Uterus (tissue), 2 donors: Measurements from ENCODE around the gene DNAH6.

Source experiments
- POLR2A ChIP-seq, 2 donors: fragments of 450-650 bp; IDR thresholded peaks; one replicate each; pipeline ENCODE4 v1.6.1; 2016; ENCODE audit warnings: antibody characterized with exemption in 2 of 2, mild to moderate bottlenecking in 1 of 2, moderate library complexity in 1 of 2
- TF ChIP-seq, protein P1 (sequence below), 4 experiments: fragments of 200-600 bp in 2 of 4; fragments of 450-650 bp in 2 of 4; sonication (generic) in 2 of 4; IDR thresholded peaks; one replicate each; pipeline ENCODE4 v1.5.1; 2016 to 2019; ENCODE audit warnings: antibody characterized with exemption in 4 of 4, mild to moderate bottlenecking in 2 of 4, moderate library complexity in 1 of 4

DNA sequence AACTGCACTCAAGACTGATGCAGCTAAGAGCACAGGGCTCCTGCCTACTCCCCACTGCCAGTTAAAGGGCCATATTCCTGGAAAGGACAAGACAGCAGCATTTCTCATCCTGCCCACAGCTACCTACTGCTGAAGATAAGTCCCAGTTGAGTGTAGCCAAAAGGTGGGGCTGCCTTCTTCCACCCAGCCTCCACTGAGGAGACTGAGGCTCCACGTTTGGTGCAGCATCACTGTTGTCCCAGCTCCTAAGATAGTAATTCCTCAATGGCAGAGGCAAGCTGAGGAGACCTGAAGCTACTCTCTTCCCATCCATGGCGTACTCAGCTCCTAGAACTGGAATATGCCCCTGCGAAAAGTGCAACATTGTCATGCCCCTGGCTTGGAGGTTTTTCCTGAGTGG, 214.9 kb downstream of the DNAH6 start:
- TF ChIP-seq, protein P1, sequence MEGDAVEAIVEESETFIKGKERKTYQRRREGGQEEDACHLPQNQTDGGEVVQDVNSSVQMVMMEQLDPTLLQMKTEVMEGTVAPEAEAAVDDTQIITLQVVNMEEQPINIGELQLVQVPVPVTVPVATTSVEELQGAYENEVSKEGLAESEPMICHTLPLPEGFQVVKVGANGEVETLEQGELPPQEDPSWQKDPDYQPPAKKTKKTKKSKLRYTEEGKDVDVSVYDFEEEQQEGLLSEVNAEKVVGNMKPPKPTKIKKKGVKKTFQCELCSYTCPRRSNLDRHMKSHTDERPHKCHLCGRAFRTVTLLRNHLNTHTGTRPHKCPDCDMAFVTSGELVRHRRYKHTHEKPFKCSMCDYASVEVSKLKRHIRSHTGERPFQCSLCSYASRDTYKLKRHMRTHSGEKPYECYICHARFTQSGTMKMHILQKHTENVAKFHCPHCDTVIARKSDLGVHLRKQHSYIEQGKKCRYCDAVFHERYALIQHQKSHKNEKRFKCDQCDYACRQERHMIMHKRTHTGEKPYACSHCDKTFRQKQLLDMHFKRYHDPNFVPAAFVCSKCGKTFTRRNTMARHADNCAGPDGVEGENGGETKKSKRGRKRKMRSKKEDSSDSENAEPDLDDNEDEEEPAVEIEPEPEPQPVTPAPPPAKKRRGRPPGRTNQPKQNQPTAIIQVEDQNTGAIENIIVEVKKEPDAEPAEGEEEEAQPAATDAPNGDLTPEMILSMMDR (IDR thresholded peaks at IDR 0.05) = no peak
- no peak for TF ChIP-seq POLR2A (IDR thresholded peaks at IDR 0.05)
